DOHH2 (cell line): ENCODE results near the gene CANT1.

Source experiments
- CTCF ChIP-seq: fragments of 200-600 bp; sonication (generic); IDR thresholded peaks from one replicate; pipeline ENCODE4 v1.5.1; 2014; ENCODE audit warnings: antibody characterized with exemption, mild to moderate bottlenecking, low read depth, low read length; ENCODE audit not compliant: poor library complexity, severe bottlenecking
- EZH2phosphoT487 ChIP-seq: fragments of 200-600 bp; sonication (generic); IDR thresholded peaks from 2 replicates; pipeline ENCODE4 v1.6.1; 2017; ENCODE audit warnings: borderline replicate concordance, mild to moderate bottlenecking, antibody characterized with exemption, low read length, moderate library complexity, mixed read lengths

- TF ChIP-seq CTCF, result no peak
- no peak for TF ChIP-seq EZH2phosphoT487
Measured at GRCh38 chr17:79043191-79043930, 33.8 kb upstream of the CANT1 start.
